H1 (cell line): ENCODE measurements around the gene GYPC. TPM values are rescaled to one million over a fixed set of nuclear protein-coding genes. Genes with fewer than 3 reads are reported as not detected.

Experiments
- BRCA1 ChIP-seq: IDR thresholded peaks from 2 replicates; pipeline ENCODE4 v1.6.1; 2012; ENCODE audit warnings: low read depth, low read length, improper control_type of control experiment
- CHD7 ChIP-seq: fragments of 300-600 bp; sonication (generic); IDR thresholded peaks from 2 replicates; pipeline ENCODE4 v1.7.1; 2012; ENCODE audit warnings: low read length, moderate library complexity, mild to moderate bottlenecking, inconsistent platforms; ENCODE audit not compliant: insufficient replicate concordance
- JUN ChIP-seq: IDR thresholded peaks from 2 replicates; pipeline ENCODE4 v1.6.1; 2011; ENCODE audit warnings: low read depth, mild to moderate bottlenecking, improper control_type of control experiment, low read length
- RXRA ChIP-seq: IDR thresholded peaks from 2 replicates; pipeline ENCODE4 v1.6.1; 2011; ENCODE audit warnings: low read depth, mild to moderate bottlenecking, low read length, moderate library complexity; ENCODE audit not compliant: insufficient read depth
- TAF7 ChIP-seq: optimal IDR thresholded peaks from 2 replicates; pipeline ENCODE3; 2011; ENCODE audit warnings: low read depth, mild to moderate bottlenecking, inconsistent platforms, low read length, moderate library complexity, borderline replicate concordance
- polyA plus RNA-seq, 7 experiments: library from polyadenylated mRNA; depleted of rRNA in 3 of 7; stranded (reverse) in 5 of 7; unstranded in 2 of 7; fragments of >200 nt in 5 of 7; fragments of 200-250 nt in 2 of 7; gene quantifications; 1 replicate in 5 of 7; 2 replicates in 1 of 7; 4 replicates in 1 of 7; pipeline versions ENCODE4 v1.2.1 to v1.2.3, GENCODE V29; 2011 to 2013; ENCODE audit warnings: missing spikeins in 2 of 7, mixed read lengths in 2 of 7
- total RNA-seq: library from RNA; stranded (reverse); fragmentation: NEBNext Ultra II Directional; extraction: Animal tissue kit (Norgen Biotek cat#: 25700); gene quantifications from 2 replicates; pipeline ENCODE4 v1.2.1, GENCODE V29; 2021

The GYPC gene
- total and polyA plus RNA-seq, 2 of the 8 experiments (the other 6 are each of a cell fraction or from before 2014, with no cell fraction given): 26.8 to 53.6 TPM

DNA sequence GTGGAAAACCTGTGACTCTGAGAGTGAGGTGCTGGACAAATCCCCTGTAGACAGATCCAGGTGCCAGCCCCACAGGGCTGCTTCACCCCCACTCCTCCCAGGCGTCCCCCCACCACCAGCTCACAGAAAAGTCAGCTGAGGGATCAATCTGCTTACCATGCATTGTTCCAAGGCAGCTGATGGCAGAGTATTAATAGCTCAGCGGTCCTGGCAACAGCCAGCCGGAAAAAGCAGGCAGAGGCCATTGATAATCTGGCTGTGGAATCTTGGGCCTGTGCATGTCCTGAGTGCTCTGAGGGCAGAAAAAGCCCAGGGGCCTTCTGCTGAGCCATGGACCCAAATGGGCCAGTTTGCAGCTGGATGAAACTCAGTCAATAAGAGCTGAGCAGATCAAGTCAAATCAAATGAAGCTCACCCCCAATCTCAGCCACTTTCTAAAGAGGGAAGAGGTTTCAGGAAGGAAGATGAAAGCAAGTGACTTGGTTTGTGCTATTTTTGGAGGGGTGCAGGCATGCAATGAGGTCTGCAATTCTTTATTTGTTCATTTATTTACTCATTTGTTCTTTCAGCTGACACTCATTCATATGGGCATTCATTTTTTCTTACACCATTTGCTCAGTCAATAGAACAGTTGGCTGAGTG is 63.4 kb downstream of the GYPC start (continued):
- no peak for TF ChIP-seq CHD7
- TF ChIP-seq JUN: no peak
- no peak for TF ChIP-seq RXRA
- no peak for TF ChIP-seq TAF7
- TF ChIP-seq BRCA1: no peak
